Chondrocyte (in vitro differentiated cells): ENCODE data around the gene PPP3CB. TPM values are rescaled to one million over a fixed set of nuclear protein-coding genes. Genes with fewer than 3 reads are reported as not detected.
A peak's percentile ranks its signal among the peaks of the same experiment; 100 is the strongest.

Experiments used
- DNase-seq: peaks from one replicate; pipeline ENCODE4 v3.0.0; 2021; ENCODE audit warnings: mixed read lengths, low spot score
- H3K27ac Mint-ChIP-seq: one replicate; pipeline ENCODE4 v1.8.0; 2021; ENCODE audit warnings: mild to moderate bottlenecking, moderate library complexity, mixed read lengths; ENCODE audit not compliant: unreplicated experiment
- H3K27me3 Mint-ChIP-seq: 2 replicates; pipeline ENCODE4 v1.8.0; 2021; ENCODE audit warnings: low read depth, mixed read lengths
- H3K36me3 Mint-ChIP-seq: 2 replicates; pipeline ENCODE4 v1.8.0; 2021; ENCODE audit warnings: low read depth, mixed read lengths
- H3K4me1 Mint-ChIP-seq: 2 replicates; pipeline ENCODE4 v1.8.0; 2021; ENCODE audit warnings: low read depth, mild to moderate bottlenecking, mixed read lengths
- H3K4me3 Mint-ChIP-seq: one replicate; pipeline ENCODE4 v1.8.0; 2021; ENCODE audit warnings: mild to moderate bottlenecking, moderate library complexity, mixed read lengths; ENCODE audit not compliant: unreplicated experiment
- H3K9me3 Mint-ChIP-seq: 2 replicates; pipeline ENCODE4 v1.8.0; 2021; ENCODE audit warnings: low read depth, mixed read lengths
- CTCF ChIP-seq: fragments of 200-600 bp; sonication (generic); IDR thresholded peaks from 2 replicates; pipeline ENCODE4 v1.5.0; 2021; ENCODE audit warnings: antibody characterized with exemption, mild to moderate bottlenecking, moderate library complexity
- total RNA-seq: library from RNA; stranded (reverse); gene quantifications from 3 replicates; pipeline ENCODE4 v1.2.1, GENCODE V29; 2021

The PPP3CB gene
- total RNA-seq, 1 donor from 2014 or later, result 61.1 TPM

GRCh38 chr10:73486601-73487000 is 9.2 kb downstream of the PPP3CB start:
- no peak overlapping the region for H3K27ac Mint-ChIP-seq
- H3K9me3 Mint-ChIP-seq, result no peaks in the 10 kb centered on the region
- H3K4me1 Mint-ChIP-seq, result peaks cover 20% of the 10 kb centered on the region
- no peaks in the 10 kb centered on the region for H3K27me3 Mint-ChIP-seq
- peaks cover 9% of the 10 kb centered on the region for H3K36me3 Mint-ChIP-seq
- no peak overlapping the region for H3K4me3 Mint-ChIP-seq
- no peak for TF ChIP-seq CTCF
- DNase-seq, result no peak

GRCh38 chr10:73485320-73485719 is 10.5 kb downstream of the PPP3CB start:
- TF ChIP-seq CTCF, result no peak
- Mint-ChIP-seq H3K27ac (peak overlapping the region; percentile 45), H3K9me3 (no peaks in the 10 kb centered on the region), H3K27me3 (no peaks in the 10 kb centered on the region), H3K4me1 (peaks cover 25% of the 10 kb centered on the region), H3K36me3 (peaks cover 9% of the 10 kb centered on the region), H3K4me3 (no peak overlapping the region)
- no peak for DNase-seq

GRCh38 chr10:73480158-73480557 is 15.7 kb downstream of the PPP3CB start:
- no peak for TF ChIP-seq CTCF
- Mint-ChIP-seq H3K36me3 (peaks cover 18% of the 10 kb centered on the region), H3K9me3 (no peaks in the 10 kb centered on the region), H3K27ac (no peak overlapping the region), H3K4me3 (no peak overlapping the region), H3K4me1 (peaks cover 16% of the 10 kb centered on the region), H3K27me3 (no peaks in the 10 kb centered on the region)
- DNase-seq, result no peak

GRCh38 chr10:73478636-73479035 is 17.2 kb downstream of the PPP3CB start:
- no peak overlapping the region for H3K4me3 Mint-ChIP-seq
- no peak overlapping the region for H3K27ac Mint-ChIP-seq
- H3K9me3 Mint-ChIP-seq, result no peaks in the 10 kb centered on the region
- peaks cover 25% of the 10 kb centered on the region for H3K36me3 Mint-ChIP-seq
- no peak for DNase-seq
- TF ChIP-seq CTCF, result no peak
- H3K27me3 Mint-ChIP-seq, result no peaks in the 10 kb centered on the region
- peaks cover 13% of the 10 kb centered on the region for H3K4me1 Mint-ChIP-seq

- Mint-ChIP-seq H3K27me3 (no peaks in the 10 kb centered on the region), H3K4me3 (no peak overlapping the region), H3K4me1 (peaks cover 3% of the 10 kb centered on the region), H3K27ac (no peak overlapping the region), H3K36me3 (peaks cover 32% of the 10 kb centered on the region), H3K9me3 (no peaks in the 10 kb centered on the region)
- no peak for DNase-seq
- TF ChIP-seq CTCF, result no peak
Observed at GRCh38 chr10:73471226-73471625, 24.6 kb downstream of the PPP3CB start.
